ENCODE data around the gene ANKRD36. TPM values are rescaled to one million over a fixed set of nuclear protein-coding genes. Genes with fewer than 3 reads are reported as not detected.
A peak's percentile ranks its signal among the peaks of the same experiment; 100 is the strongest.
"Not testable (repeated sequence)": the region's sequence is repeated elsewhere in the genome, so short reads cannot be mapped to it uniquely, and the experiment has no call there.

ANKRD36 gene
- polyA plus RNA-seq (2013), result 60.7 TPM

DNA sequence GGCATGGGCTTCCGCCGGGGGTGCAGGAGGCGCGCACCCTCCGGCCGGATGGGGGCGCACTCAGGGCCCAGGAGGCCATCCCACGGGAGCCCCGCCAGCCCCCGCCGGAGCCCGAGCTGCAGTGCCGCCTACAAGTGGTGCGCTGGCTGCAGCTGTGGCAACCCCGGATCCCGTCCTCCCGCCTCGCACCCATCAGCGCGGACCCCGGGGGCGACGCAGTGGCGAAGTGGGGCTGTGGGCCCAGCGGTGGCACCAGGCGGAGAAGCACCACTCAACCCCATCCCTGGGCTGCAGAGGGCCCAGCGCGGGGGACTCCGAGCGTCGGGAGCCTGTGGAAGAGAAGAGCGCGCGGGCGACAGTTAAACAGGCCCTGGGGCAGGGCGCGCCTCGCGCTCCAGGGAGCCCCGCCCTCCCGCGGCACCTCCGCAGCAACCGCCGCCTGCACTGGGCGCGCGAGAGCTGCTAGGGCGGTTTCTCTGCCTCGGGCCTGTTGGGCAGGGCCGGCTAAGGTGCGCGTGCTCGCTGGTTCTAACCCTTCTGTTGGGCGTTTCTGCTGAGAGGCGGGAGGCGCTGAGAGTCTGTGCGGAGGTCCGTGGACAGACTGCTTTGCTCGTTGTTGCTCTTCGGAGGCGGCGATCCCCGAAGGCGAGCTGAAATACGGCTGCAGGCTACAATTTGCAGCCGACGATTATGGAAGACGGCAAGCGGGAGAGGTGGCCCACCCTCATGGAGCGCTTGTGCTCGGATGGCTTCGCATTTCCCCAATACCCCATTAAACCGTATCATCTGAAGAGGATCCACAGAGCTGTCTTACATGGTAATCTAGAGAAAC is at the start of gene ANKRD36:
Gene ANKRD36, plus strand, starts transcription at position 104 of the 832 bp plus-strand sequence. Its CDS starts 587 bp downstream, at position 691.
- H3K9me3 ChIP-seq (ENCODE audit: control extremely low read depth in 1 of 5, control insufficient read depth in 4 of 5, insufficient read depth in 2 of 5, low read depth in 1 of 5, low read length in 4 of 5); H3K36me3 ChIP-seq (ENCODE audit: control insufficient read depth in 4 of 4, insufficient read depth in 4 of 4, low read length in 3 of 4); H3K4me1 ChIP-seq (ENCODE audit: control extremely low read depth in 1 of 4, control insufficient read depth in 4 of 4, insufficient read depth in 4 of 4, low read length in 3 of 4); H3K27me3 ChIP-seq (replicated peaks in 2 of 5; ENCODE audit: control insufficient read depth in 4 of 5, insufficient read depth in 5 of 5, low read length in 4 of 5); POLR2A ChIA-PET: not testable (repeated sequence)
- peak within 1 kb of the TSS; percentile 55 to 89 (median 76) for H3K4me3 ChIP-seq (ENCODE audit: control insufficient read depth in 1 of 7, extremely low read depth in 1 of 7, insufficient read depth in 4 of 7, low read depth in 2 of 7, low read length in 6 of 7)
- DNase-seq, result peak; percentile 82 to 92 (median 87)
- CTCF ChIA-PET, result interaction anchor here (0.9 to 2.5 kb wide), 4 partner anchors 13 to 255 kb away, joined by 3 to 11 read pairs (median 8); partner anchors contain the start of gene ANKRD39
- H3K27ac ChIP-seq (ENCODE audit: insufficient read depth in 1 of 2, low read depth in 1 of 2, low read length in 2 of 2, poor library complexity in 1 of 2, severe bottlenecking in 2 of 2), result peak within 1 kb of the TSS; percentile 46 to 58
- 0% methylated on average over 23 of the region's 74 CpGs for WGBS (ENCODE audit: insufficient coverage)

DNA sequence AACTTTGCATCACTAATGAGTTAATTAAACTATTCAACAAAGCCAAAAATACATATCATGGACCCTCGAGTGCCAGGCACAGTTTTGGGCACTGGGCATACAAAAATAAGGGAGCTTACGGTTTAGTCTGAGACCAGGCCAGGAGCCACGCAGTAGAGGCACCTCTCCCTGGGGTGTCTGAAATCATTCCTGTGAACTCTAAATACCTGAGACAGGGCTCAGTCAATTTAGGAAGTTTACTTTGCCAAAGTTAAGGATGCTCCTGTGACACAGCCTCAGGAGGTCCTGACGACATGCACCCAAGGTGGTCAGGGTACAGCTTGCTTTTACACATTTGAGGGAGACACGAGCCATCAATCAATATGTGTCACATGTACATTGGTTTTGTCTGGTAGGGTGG is 46.9 kb upstream of the ANKRD36 start:
- WGBS (ENCODE audit: insufficient coverage), result 92% methylated on average over 4 of the region's 5 CpGs
- DNase-seq; H3K27ac ChIP-seq (ENCODE audit: insufficient read depth in 1 of 2, low read depth in 1 of 2, low read length in 2 of 2, poor library complexity in 1 of 2, severe bottlenecking in 2 of 2); H3K27me3 ChIP-seq (replicated peaks in 2 of 5; ENCODE audit: control insufficient read depth in 4 of 5, insufficient read depth in 5 of 5, low read length in 4 of 5); H3K36me3 ChIP-seq (ENCODE audit: control insufficient read depth in 4 of 4, insufficient read depth in 4 of 4, low read length in 3 of 4); POLR2A ChIA-PET; H3K9me3 ChIP-seq (ENCODE audit: control extremely low read depth in 1 of 5, control insufficient read depth in 4 of 5, insufficient read depth in 2 of 5, low read depth in 1 of 5, low read length in 4 of 5); CTCF ChIA-PET; H3K4me3 ChIP-seq (ENCODE audit: control insufficient read depth in 1 of 7, extremely low read depth in 1 of 7, insufficient read depth in 4 of 7, low read depth in 2 of 7, low read length in 6 of 7); H3K4me1 ChIP-seq (ENCODE audit: control extremely low read depth in 1 of 4, control insufficient read depth in 4 of 4, insufficient read depth in 4 of 4, low read length in 3 of 4): not testable (repeated sequence)

DNA sequence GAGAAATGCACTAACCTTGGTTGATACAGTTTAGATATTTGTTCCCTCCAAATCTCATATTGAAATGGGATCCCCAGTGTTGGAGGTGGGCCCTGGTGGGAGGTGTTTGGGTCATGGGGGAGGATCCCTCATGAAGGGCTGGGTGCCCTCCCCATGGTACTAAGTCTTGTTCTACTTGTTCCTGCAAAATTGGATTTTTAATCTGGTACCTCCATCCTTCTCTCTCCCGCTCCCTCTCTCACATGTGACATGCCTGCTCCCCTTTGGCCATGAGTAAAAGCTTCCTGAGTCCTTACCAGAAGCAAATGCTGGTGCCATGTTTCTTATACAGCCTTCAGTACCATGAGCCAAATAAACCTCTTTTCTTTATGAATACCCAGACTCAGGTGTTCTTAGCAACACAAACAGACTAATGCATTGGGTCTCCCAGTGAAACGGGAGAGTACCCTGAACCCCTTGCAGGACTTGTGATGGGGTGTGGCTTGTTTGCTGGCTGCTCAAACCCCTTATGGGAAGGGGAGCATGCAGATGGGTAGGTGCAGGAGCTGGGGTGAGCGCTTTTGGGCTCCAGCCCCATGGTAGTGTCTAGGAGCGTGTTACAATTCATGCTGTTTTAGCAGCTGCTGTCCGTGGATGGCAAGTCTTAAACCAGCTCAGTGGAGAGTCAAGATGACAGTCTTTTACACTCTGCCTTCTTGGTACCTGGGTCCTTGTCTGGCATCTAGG is 45.5 kb upstream of the ANKRD36 start:
- H3K9me3 ChIP-seq (ENCODE audit: control extremely low read depth in 1 of 5, control insufficient read depth in 4 of 5, insufficient read depth in 2 of 5, low read depth in 1 of 5, low read length in 4 of 5), result no peaks in the 10 kb centered on the region
- H3K27ac ChIP-seq (ENCODE audit: insufficient read depth in 1 of 2, low read depth in 1 of 2, low read length in 2 of 2, poor library complexity in 1 of 2, severe bottlenecking in 2 of 2), result no peak overlapping the region
- ChIA-PET CTCF (no interaction called here), POLR2A (no interaction called here)
- no peak overlapping the region for H3K4me3 ChIP-seq (ENCODE audit: control insufficient read depth in 1 of 7, extremely low read depth in 1 of 7, insufficient read depth in 4 of 7, low read depth in 2 of 7, low read length in 6 of 7)
- H3K36me3 ChIP-seq (ENCODE audit: control insufficient read depth in 4 of 4, insufficient read depth in 4 of 4, low read length in 3 of 4), result no peaks in the 10 kb centered on the region
- WGBS (ENCODE audit: insufficient coverage), result 82% methylated on average over 5 of the region's 5 CpGs
- H3K27me3 ChIP-seq (replicated peaks in 2 of 5; ENCODE audit: control insufficient read depth in 4 of 5, insufficient read depth in 5 of 5, low read length in 4 of 5), result peaks cover 0 to 2% (median 0%) of the 10 kb centered on the region in 5 experiments
- DNase-seq, result no peak
- no peaks in the 10 kb centered on the region for H3K4me1 ChIP-seq (ENCODE audit: control extremely low read depth in 1 of 4, control insufficient read depth in 4 of 4, insufficient read depth in 4 of 4, low read length in 3 of 4)

DNA sequence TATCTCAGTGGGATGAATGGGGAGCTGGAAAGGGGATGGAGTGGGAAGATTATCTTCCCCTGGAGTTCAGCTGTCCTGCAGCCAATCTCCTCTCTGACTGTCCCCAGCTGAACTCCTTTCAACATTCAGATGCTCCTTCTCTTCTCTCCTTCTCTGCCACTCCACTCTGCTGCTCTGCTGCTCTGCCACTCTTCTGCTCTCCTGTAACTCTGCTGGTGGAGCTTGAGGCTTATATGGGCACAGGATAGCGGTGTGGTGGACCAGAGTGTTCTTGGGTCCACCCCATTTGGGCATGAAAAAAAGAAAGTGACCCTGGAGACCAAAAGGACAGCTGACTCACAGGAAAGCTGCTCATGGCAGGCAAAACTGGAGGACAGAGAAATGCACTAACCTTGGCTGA is 44.9 kb upstream of the ANKRD36 start:
- H3K4me1 ChIP-seq (ENCODE audit: control extremely low read depth in 1 of 4, control insufficient read depth in 4 of 4, insufficient read depth in 4 of 4, low read length in 3 of 4), result no peaks in the 10 kb centered on the region
- no peak overlapping the region for H3K4me3 ChIP-seq (ENCODE audit: control insufficient read depth in 1 of 7, extremely low read depth in 1 of 7, insufficient read depth in 4 of 7, low read depth in 2 of 7, low read length in 6 of 7)
- H3K27me3 ChIP-seq (replicated peaks in 2 of 5; ENCODE audit: control insufficient read depth in 4 of 5, insufficient read depth in 5 of 5, low read length in 4 of 5), result peaks cover 0 to 2% (median 0%) of the 10 kb centered on the region in 5 experiments
- H3K36me3 ChIP-seq (ENCODE audit: control insufficient read depth in 4 of 4, insufficient read depth in 4 of 4, low read length in 3 of 4), result no peaks in the 10 kb centered on the region
- ChIA-PET CTCF (no interaction called here), POLR2A (no interaction called here)
- no peak for DNase-seq
- H3K9me3 ChIP-seq (ENCODE audit: control extremely low read depth in 1 of 5, control insufficient read depth in 4 of 5, insufficient read depth in 2 of 5, low read depth in 1 of 5, low read length in 4 of 5), result no peaks in the 10 kb centered on the region
- 100% methylated on average over 1 of the region's 1 CpG for WGBS (ENCODE audit: insufficient coverage)
- no peak overlapping the region for H3K27ac ChIP-seq (ENCODE audit: insufficient read depth in 1 of 2, low read depth in 1 of 2, low read length in 2 of 2, poor library complexity in 1 of 2, severe bottlenecking in 2 of 2)

DNA sequence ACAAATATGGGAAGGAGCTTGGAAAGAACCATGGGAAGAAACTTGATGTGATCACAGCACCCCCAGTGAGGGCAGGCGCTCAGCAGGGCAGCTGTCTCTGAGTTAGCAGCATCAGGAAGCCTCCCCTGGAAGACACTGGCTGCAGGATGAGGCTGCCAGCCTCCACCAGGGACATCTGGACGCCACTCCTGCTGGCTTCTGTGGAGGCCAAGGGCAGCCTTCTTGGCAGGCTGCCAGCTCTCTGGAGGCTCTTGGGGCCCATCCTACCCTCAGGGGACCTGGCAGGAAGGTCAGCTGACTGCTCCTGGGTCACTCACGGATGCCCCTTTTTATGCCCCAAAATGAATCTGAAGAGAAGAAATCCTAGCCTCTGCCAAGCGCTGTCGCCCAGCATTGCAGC is 44.2 kb upstream of the ANKRD36 start:
- WGBS (ENCODE audit: insufficient coverage), result 89% methylated on average over 1 of the region's 5 CpGs

DNA sequence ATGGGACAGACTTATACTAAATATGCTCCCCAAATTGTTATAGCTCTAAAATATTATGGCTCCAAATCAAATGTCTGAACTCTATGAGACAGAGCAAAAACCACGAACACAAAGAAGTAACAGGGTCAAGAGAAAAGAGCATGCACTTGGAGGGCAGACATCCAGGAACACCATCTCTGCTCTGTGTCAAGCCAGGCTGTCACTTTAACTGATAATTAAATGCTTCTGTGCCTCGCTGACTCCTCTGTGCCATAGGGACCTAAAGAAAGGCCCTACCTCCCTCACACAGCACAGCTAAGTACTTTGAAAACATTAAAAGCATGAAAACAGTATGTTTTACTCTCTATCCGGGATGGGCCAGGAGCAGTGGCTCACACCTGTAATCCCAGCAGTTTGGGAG is 42.0 kb upstream of the ANKRD36 start:
- H3K9me3 ChIP-seq (ENCODE audit: control extremely low read depth in 1 of 5, control insufficient read depth in 4 of 5, insufficient read depth in 2 of 5, low read depth in 1 of 5, low read length in 4 of 5); H3K27ac ChIP-seq (ENCODE audit: insufficient read depth in 1 of 2, low read depth in 1 of 2, low read length in 2 of 2, poor library complexity in 1 of 2, severe bottlenecking in 2 of 2); POLR2A ChIA-PET; DNase-seq; H3K27me3 ChIP-seq (replicated peaks in 2 of 5; ENCODE audit: control insufficient read depth in 4 of 5, insufficient read depth in 5 of 5, low read length in 4 of 5); H3K4me1 ChIP-seq (ENCODE audit: control extremely low read depth in 1 of 4, control insufficient read depth in 4 of 4, insufficient read depth in 4 of 4, low read length in 3 of 4); H3K4me3 ChIP-seq (ENCODE audit: control insufficient read depth in 1 of 7, extremely low read depth in 1 of 7, insufficient read depth in 4 of 7, low read depth in 2 of 7, low read length in 6 of 7); H3K36me3 ChIP-seq (ENCODE audit: control insufficient read depth in 4 of 4, insufficient read depth in 4 of 4, low read length in 3 of 4); CTCF ChIA-PET: not testable (repeated sequence)
- WGBS (ENCODE audit: insufficient coverage), result no CpG with 5 or more reads among the region's 3 CpGs

More for the DNA sequence above, 44.2 kb upstream of the ANKRD36 start:
- CTCF ChIA-PET; H3K9me3 ChIP-seq (ENCODE audit: control extremely low read depth in 1 of 5, control insufficient read depth in 4 of 5, insufficient read depth in 2 of 5, low read depth in 1 of 5, low read length in 4 of 5); H3K27me3 ChIP-seq (replicated peaks in 2 of 5; ENCODE audit: control insufficient read depth in 4 of 5, insufficient read depth in 5 of 5, low read length in 4 of 5); POLR2A ChIA-PET; H3K36me3 ChIP-seq (ENCODE audit: control insufficient read depth in 4 of 4, insufficient read depth in 4 of 4, low read length in 3 of 4); DNase-seq; H3K27ac ChIP-seq (ENCODE audit: insufficient read depth in 1 of 2, low read depth in 1 of 2, low read length in 2 of 2, poor library complexity in 1 of 2, severe bottlenecking in 2 of 2); H3K4me3 ChIP-seq (ENCODE audit: control insufficient read depth in 1 of 7, extremely low read depth in 1 of 7, insufficient read depth in 4 of 7, low read depth in 2 of 7, low read length in 6 of 7); H3K4me1 ChIP-seq (ENCODE audit: control extremely low read depth in 1 of 4, control insufficient read depth in 4 of 4, insufficient read depth in 4 of 4, low read length in 3 of 4): not testable (repeated sequence)

DNA sequence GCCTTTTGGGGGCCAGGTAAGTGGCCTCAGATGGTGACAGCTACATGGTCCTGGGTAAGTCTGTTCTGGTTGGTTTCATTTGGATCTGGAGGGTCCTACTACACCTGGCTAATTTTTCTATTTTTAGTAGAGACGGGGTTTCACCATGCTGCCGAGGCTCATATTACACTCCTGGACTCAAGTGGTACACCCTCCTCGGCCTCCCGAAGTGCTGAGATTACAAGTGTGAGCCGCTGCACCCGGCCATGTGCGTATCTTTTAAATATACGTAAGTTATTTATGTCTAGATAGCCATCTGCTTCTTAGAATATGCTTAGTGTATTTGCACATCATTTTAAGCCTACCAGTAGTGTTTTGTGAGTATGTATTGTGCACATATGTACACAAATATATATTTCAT is 35.7 kb upstream of the ANKRD36 start:
- DNase-seq; H3K4me1 ChIP-seq (ENCODE audit: control extremely low read depth in 1 of 4, control insufficient read depth in 4 of 4, insufficient read depth in 4 of 4, low read length in 3 of 4); POLR2A ChIA-PET; H3K36me3 ChIP-seq (ENCODE audit: control insufficient read depth in 4 of 4, insufficient read depth in 4 of 4, low read length in 3 of 4); H3K27ac ChIP-seq (ENCODE audit: insufficient read depth in 1 of 2, low read depth in 1 of 2, low read length in 2 of 2, poor library complexity in 1 of 2, severe bottlenecking in 2 of 2); CTCF ChIA-PET; H3K27me3 ChIP-seq (replicated peaks in 2 of 5; ENCODE audit: control insufficient read depth in 4 of 5, insufficient read depth in 5 of 5, low read length in 4 of 5); H3K9me3 ChIP-seq (ENCODE audit: control extremely low read depth in 1 of 5, control insufficient read depth in 4 of 5, insufficient read depth in 2 of 5, low read depth in 1 of 5, low read length in 4 of 5); H3K4me3 ChIP-seq (ENCODE audit: control insufficient read depth in 1 of 7, extremely low read depth in 1 of 7, insufficient read depth in 4 of 7, low read depth in 2 of 7, low read length in 6 of 7): not testable (repeated sequence)
- 100% methylated on average over 2 of the region's 8 CpGs for WGBS (ENCODE audit: insufficient coverage)

All from common myeloid progenitor, CD34-positive (primary cell).